OCI-LY1 (cell line): ENCODE data around the gene NCEH1.

Experiments
- H2AFZ ChIP-seq: fragments of 200-600 bp; sonication (generic), shearing (Covaris generic); 2 replicates; pipeline ENCODE4 v1.6.0; 2014; ENCODE audit warnings: antibody characterized with exemption, mild to moderate bottlenecking, low read length
- H3F3A ChIP-seq: fragments of 200-600 bp; sonication (generic), shearing (Covaris generic); 2 replicates; pipeline ENCODE4 v1.6.0; 2014; ENCODE audit warnings: mild to moderate bottlenecking, antibody characterized with exemption, low read length, moderate library complexity; ENCODE audit not compliant: insufficient read depth
- H3K27ac ChIP-seq: fragments of 200-600 bp; sonication (generic); 2 replicates; pipeline ENCODE4 v1.5.1; 2014; ENCODE audit warnings: low read length, mixed run types, mild to moderate bottlenecking, low read depth; ENCODE audit not compliant: poor library complexity, severe bottlenecking
- H3K27me3 ChIP-seq: fragments of 200-600 bp; sonication (generic); 2 replicates; pipeline ENCODE4 v1.6.0; 2014; ENCODE audit warnings: antibody characterized with exemption, mild to moderate bottlenecking, low read length, moderate library complexity; ENCODE audit not compliant: insufficient read depth
- H3K36me3 ChIP-seq: fragments of 200-600 bp; sonication (generic); 2 replicates; pipeline ENCODE4 v1.6.1; 2014; ENCODE audit warnings: mild to moderate bottlenecking, antibody characterized with exemption, low read length, moderate library complexity, mixed read lengths; ENCODE audit not compliant: insufficient read depth
- H3K4me1 ChIP-seq: fragments of 200-600 bp; sonication (generic); 2 replicates; pipeline ENCODE4 v1.5.1; 2014; ENCODE audit warnings: mild to moderate bottlenecking, low read length, moderate library complexity; ENCODE audit not compliant: insufficient read depth, severe bottlenecking
- H3K4me2 ChIP-seq: fragments of 200-600 bp; sonication (generic), shearing (Covaris generic); 2 replicates; pipeline ENCODE4 v1.6.1; 2014; ENCODE audit warnings: low read length
- H3K4me3 ChIP-seq: fragments of 200-600 bp; sonication (generic); 2 replicates; pipeline ENCODE4 v1.5.1; 2014; ENCODE audit warnings: low read length, low read depth, mild to moderate bottlenecking, mixed read lengths; ENCODE audit not compliant: poor library complexity, severe bottlenecking
- H3K79me2 ChIP-seq: fragments of 200-600 bp; shearing (Covaris generic); 2 replicates; pipeline ENCODE4 v1.6.1; 2016; ENCODE audit warnings: mixed run types, low read length, mixed read lengths; ENCODE audit not compliant: insufficient read depth
- H3K9ac ChIP-seq: fragments of 200-600 bp; sonication (generic), shearing (Covaris generic); 2 replicates; pipeline ENCODE4 v1.6.1; 2014; ENCODE audit warnings: mild to moderate bottlenecking, low read length, mixed read lengths
- H3K9me2 ChIP-seq: fragments of 200-600 bp; sonication (generic), shearing (Covaris generic); 2 replicates; pipeline ENCODE4 v1.6.1; 2014; ENCODE audit warnings: low read depth, mild to moderate bottlenecking, low read length, mixed read lengths
- H3K9me3 ChIP-seq: fragments of 200-600 bp; shearing (Covaris generic); 2 replicates; pipeline ENCODE4 v1.6.1; 2014; ENCODE audit warnings: low read length, mixed read lengths
- H4K20me1 ChIP-seq: fragments of 200-600 bp; sonication (generic), shearing (Covaris generic); 2 replicates; pipeline ENCODE4 v1.6.0; 2016; ENCODE audit warnings: mild to moderate bottlenecking, low read length; ENCODE audit not compliant: insufficient read depth
- CTCF ChIP-seq: fragments of 200-600 bp; sonication (generic), shearing (Covaris generic); IDR thresholded peaks from 2 replicates; pipeline ENCODE4 v1.5.1; 2017; ENCODE audit warnings: mild to moderate bottlenecking, antibody characterized with exemption, low read length, moderate library complexity, mixed read lengths
- EZH2 ChIP-seq: fragments of 200-600 bp; sonication (generic), shearing (Covaris generic); IDR thresholded peaks from 2 replicates; pipeline ENCODE4 v1.8.0; 2017; ENCODE audit warnings: borderline replicate concordance, mixed run types, mild to moderate bottlenecking, antibody characterized with exemption, low read length, moderate library complexity, mixed read lengths

The NCEH1 gene

GRCh38 chr3:172608575-172608974 is 102.3 kb downstream of the NCEH1 start:
- H3K36me3 ChIP-seq = no peaks in the 10 kb centered on the region
- TF ChIP-seq EZH2 (no peak), CTCF (no peak)
- no peaks in the 10 kb centered on the region for H3K79me2 ChIP-seq
- peaks cover 12% of the 10 kb centered on the region; the same call in 1 of the 2 replicates for H3K9me3 ChIP-seq
- no peak overlapping the region for H3K27ac ChIP-seq
- no peaks in the 10 kb centered on the region for H3K9me2 ChIP-seq
- H3F3A ChIP-seq = no peaks in the 10 kb centered on the region
- H3K9ac ChIP-seq = no peak overlapping the region
- H2AFZ ChIP-seq = no peak overlapping the region
- no peak overlapping the region for H3K4me2 ChIP-seq
- H3K4me3 ChIP-seq = no peak overlapping the region
- H4K20me1 ChIP-seq = no peaks in the 10 kb centered on the region
- no peaks in the 10 kb centered on the region for H3K27me3 ChIP-seq
- no peaks in the 10 kb centered on the region for H3K4me1 ChIP-seq

GRCh38 chr3:172607305-172608121 is 103.4 kb downstream of the NCEH1 start:
- no peaks in the 10 kb centered on the region for H4K20me1 ChIP-seq
- 0 out of 2 replicates have a peak, but pooled peaks cover 7% of the 10 kb centered on the region for H3K9me3 ChIP-seq
- no peak overlapping the region for H3K4me2 ChIP-seq
- no peak for TF ChIP-seq CTCF
- no peak for TF ChIP-seq EZH2
- no peaks in the 10 kb centered on the region; the same call in 1 of the 2 replicates for H3K27me3 ChIP-seq
- H3K27ac ChIP-seq = no peak overlapping the region
- no peaks in the 10 kb centered on the region for H3K9me2 ChIP-seq
- H3F3A ChIP-seq = no peaks in the 10 kb centered on the region
- no peak overlapping the region for H3K9ac ChIP-seq
- H3K4me3 ChIP-seq = no peak overlapping the region
- H3K36me3 ChIP-seq = no peaks in the 10 kb centered on the region
- H3K79me2 ChIP-seq = no peaks in the 10 kb centered on the region
- no peaks in the 10 kb centered on the region for H3K4me1 ChIP-seq
- H2AFZ ChIP-seq = no peak overlapping the region

GRCh38 chr3:172606021-172606420 is 104.8 kb downstream of the NCEH1 start:
- 0 out of 2 replicates have a peak, but pooled peaks cover 7% of the 10 kb centered on the region for H3K9me3 ChIP-seq
- no peaks in the 10 kb centered on the region for H3K9me2 ChIP-seq
- no peaks in the 10 kb centered on the region for H4K20me1 ChIP-seq
- no peaks in the 10 kb centered on the region for H3K4me1 ChIP-seq
- no peak overlapping the region for H3K4me2 ChIP-seq
- H3F3A ChIP-seq = no peaks in the 10 kb centered on the region
- no peak overlapping the region for H3K9ac ChIP-seq
- no peaks in the 10 kb centered on the region; the same call in 1 of the 2 replicates for H3K27me3 ChIP-seq
- no peak overlapping the region for H2AFZ ChIP-seq
- H3K4me3 ChIP-seq = no peak overlapping the region
- H3K36me3 ChIP-seq = no peaks in the 10 kb centered on the region
- no peak for TF ChIP-seq EZH2
- TF ChIP-seq CTCF = no peak
- H3K27ac ChIP-seq = no peak overlapping the region
- no peaks in the 10 kb centered on the region for H3K79me2 ChIP-seq
